GM21786 (cell line): ENCODE results near the gene PUDP.

ENCODE experiments used
- ATAC-seq: cut with Tn5 transposase; IDR thresholded peaks from one replicate; pipeline ENCODE4 v1.9.1; 2021; ENCODE audit not compliant: unreplicated experiment

Gene PUDP

GRCh38 chrX:7076245-7076661 is 71.7 kb downstream of the PUDP start:
- ATAC-seq, result peak; percentile 52

DNA sequence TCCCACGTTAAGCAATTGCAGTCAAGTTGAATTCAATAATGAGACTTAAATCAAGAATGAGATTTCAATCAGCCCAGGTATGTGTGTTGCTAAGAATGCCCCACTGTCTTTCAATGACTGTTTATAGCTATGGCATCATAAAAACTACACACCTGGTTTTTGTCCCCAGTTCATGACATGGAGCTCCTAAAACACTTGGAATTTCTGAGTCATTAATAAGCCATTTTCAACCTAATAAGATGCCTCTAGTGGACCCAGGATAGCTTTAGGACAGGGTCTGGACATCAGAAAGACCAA is 73.1 kb downstream of the PUDP start:
- ATAC-seq, result no peak

GRCh38 chrX:7074148-7074907 is 73.6 kb downstream of the PUDP start:
- ATAC-seq, result no peak

DNA sequence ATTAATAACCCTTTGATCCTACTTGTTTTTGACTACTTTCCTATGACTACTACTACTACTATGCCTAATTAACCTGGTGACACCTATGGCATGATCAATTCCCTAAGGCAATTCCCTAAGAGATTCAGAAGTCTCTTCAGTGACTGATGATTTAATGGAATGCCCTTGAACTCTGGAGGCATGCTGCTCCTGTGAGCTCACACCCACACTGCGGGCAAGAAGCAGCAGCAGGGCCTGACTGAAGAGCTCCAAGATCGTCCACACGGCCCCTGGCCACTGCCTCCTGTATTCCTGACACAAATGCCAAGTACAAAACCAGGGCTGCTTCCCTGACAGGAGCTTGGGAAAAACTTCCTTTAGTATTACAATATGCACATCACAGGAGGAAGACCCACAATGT is 74.6 kb downstream of the PUDP start:
- no peak for ATAC-seq

DNA sequence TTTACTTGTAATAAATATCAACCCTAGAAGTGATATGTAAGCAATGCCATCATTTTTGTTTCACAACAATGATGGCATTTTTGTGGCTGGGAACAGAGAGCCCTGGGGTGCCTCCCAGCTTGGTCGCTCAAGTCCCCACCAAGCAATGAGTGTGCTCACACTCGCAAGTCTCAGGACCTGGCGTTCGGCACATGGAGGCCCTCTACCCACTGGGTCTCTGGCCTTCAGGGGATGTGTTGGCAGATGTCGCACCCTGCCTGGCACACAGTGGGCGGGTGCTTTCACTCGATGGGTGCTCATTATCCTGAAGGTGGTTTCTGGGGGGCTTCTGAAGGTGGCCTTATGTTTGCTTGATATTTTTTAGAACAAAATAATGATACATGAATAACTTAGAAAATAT is 75.1 kb downstream of the PUDP start:
- ATAC-seq, result no peak

GRCh38 chrX:7071390-7071789 is 76.6 kb downstream of the PUDP start:
- no peak for ATAC-seq

DNA sequence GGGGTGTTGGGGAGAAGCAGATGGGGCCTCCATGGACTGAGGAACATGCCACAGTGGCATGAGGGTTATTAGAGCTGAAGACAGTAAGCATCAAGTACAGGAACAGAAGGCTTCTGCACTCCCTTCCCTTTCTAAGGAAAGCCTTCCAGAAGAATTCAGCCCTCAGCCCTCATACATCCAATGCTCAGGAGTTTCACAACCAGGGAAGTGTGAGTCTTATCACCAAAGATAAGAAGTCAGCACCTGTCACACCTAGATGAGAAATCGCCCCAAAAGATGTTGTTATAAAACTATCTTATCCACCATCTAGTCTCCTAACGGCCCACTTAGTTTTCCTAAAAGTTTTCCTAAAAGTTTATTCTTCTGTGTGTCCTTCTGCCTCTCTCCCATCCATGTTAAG is 78.4 kb downstream of the PUDP start:
- no peak for ATAC-seq

GRCh38 chrX:7068939-7069367 is 79.0 kb downstream of the PUDP start:
- peak; percentile 39 for ATAC-seq

DNA sequence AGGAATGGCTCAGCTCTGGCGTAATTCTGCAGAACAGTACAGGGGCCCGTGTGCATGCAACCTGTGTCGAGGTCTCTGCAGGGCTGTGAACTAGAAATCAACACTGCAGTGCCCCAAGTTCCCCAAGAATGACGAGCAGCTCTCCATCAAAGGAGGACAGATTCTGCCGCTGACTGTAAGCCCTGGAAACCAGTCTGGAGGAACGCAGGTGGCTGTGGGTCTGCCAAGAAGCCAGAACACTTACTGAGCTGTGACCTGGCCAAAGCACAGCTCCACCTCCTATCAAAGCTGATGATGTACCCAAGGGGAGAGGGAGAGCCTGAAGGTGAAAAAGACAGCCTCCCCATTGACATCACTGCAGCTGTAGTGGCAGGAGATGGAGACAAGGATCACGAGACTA is 80.7 kb downstream of the PUDP start:
- ATAC-seq, result no peak

- no peak for ATAC-seq
These were observed 82.5 kb downstream of the PUDP start for GRCh38 chrX:7065473-7065872.

DNA sequence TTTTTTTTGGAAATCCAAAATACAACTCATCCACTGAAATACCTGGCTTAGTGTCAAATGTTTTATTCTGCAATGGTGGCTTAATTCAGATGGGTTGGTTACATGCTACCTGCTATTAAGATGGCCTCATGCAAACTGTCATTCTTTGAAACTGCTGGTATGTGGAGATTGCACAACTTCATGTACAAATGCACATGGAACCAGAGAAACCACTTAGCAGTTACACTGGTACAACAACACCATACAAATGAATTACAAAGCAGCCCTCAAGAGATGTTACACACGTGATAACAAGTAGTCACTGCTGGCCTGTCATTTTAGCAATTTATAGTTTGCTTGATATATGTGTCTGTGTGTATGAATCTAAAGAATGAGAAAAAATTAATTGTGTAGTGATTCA is 85.0 kb downstream of the PUDP start:
- no peak for ATAC-seq

- no peak for ATAC-seq
These were observed 85.7 kb downstream of the PUDP start for GRCh38 chrX:7062276-7062675.

DNA sequence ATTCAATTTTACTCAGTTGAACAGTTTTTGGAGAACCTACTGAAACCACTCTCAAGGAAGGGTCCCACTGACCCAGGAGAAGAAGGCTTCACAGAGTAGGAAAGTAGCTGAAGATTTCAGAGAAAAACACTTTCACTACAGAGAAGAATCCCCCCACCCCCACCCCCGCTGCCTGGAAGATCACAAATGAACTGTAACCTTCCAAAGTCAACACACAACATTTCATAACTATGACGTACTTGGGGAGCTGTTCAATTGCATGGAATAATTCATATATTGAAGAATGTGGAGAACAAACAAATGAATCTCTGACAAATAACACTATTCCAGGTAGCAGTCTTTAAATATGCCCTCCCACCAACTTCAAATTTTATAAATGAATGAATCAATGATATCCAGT is 86.5 kb downstream of the PUDP start:
- no peak for ATAC-seq

DNA sequence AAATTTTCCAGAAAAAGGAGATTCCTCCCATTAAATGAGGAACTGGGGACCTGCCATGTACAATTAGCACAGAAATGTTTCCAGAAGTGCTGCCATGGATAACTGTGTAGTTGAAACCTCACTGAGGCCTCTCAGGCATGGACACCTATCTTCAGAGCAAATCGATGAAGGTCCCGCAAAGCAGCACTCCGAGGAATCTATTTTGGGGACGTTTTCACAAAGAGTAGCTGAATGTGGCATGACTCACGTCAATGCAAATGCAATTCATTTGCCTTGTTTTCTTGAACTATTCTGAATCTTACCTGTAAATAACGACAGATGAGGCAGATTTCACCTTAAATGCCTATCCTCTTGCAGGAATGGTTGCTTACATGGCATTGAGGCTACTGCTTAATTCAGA is 87.5 kb downstream of the PUDP start:
- no peak for ATAC-seq

- no peak for ATAC-seq
These were observed 88.1 kb downstream of the PUDP start for GRCh38 chrX:7059859-7060258.

DNA sequence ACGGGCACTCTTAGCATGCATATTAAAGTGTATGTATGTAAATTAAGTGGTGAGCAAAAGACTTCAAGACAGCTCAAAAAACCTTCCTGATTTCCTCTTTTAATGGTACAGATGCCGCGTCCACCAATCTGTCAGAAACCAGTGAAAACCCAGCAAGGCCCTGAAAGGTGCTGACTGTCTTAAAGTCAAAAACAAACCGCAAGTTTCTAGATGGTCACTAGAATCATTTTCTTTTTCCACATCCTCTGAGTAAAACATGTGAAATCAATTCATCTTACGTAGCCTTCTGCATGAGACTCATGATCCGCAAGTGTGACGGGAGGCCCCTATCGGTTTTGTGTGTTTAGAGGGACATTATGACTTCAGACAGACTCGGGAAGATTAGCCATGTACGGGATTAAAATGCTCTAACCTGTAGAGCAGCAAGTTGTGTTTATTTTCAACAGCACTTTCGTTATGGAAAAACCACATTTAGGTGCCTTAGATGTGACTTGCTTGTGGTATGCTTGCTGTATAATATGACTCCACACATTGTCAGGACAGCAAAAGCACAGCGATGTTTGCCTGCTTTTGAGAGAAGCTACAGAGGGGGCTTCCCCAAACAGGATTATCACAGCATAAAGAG is 88.6 kb downstream of the PUDP start:
- ATAC-seq, result peak; percentile 89

DNA sequence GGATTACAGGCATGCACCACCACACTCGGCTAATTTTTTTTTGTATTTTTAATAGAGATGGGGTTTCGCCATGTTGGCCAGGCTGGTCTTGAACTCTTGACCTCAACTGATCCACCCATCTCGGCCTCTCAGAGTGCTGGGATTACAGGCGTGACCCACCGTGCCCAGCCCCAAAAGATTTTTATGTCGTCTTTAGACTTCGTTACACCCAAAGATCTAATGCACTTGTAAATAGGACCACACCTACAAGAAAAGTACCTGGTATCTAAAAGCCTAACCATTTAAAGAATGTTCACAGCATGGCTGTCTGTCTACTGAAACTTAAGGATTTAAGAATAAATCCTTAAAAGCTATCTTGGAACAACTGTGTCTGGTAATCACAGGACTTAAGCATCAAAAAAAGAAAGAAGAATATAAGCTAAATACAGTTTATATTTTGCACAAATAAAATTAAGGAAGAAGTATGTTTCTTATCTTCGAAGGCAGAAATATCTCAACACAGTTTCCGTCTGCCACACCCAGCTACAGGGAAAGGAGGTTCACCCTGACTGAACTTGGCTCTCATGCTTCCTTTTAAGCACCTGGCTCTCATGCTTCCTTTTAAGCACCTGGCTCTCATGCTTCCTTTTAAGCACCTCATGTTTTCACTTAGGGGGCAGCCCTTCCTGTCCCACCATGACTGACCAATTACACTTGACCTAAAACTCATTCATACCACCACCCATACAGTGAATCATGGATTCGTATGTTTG is 92.4 kb downstream of the PUDP start:
- ATAC-seq, result no peak

- no peak for ATAC-seq
These were observed 93.4 kb downstream of the PUDP start for GRCh38 chrX:7054219-7055216.

GRCh38 chrX:7052541-7052940 is 95.4 kb downstream of the PUDP start:
- no peak for ATAC-seq

- no peak for ATAC-seq
These were observed 97.7 kb downstream of the PUDP start for GRCh38 chrX:7050271-7050670.

DNA sequence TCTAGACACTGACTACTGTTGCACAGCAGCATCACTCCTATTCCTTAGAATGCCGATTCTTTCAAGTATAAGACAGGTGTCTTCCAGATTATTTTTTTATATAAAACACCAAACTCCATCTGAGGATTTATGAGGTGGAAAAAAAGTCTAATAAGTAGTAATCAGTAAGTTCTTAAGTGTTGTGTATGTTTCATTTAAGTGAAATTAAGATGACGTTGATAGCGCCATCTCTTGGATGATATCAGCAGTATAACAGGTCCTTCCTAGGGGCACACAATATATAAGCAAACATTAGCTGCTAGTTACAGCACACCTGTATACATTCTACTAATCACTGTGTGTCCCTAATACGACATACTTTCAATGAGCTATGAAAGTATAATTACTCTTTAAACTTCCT is 100.0 kb downstream of the PUDP start:
- no peak for ATAC-seq
